ENCODE data around the gene NKAIN4.

NKAIN4 gene

GRCh38 chr20:63284981-63285524 lies 30.8 kb upstream of the NKAIN4 start:
- H3K4me3 ChIP-seq (replicated peaks in 1 of 2; ENCODE audit: low read depth in 2 of 2, low read length in 2 of 2), result no peak overlapping the region
- TF ChIP-seq, protein P1, sequence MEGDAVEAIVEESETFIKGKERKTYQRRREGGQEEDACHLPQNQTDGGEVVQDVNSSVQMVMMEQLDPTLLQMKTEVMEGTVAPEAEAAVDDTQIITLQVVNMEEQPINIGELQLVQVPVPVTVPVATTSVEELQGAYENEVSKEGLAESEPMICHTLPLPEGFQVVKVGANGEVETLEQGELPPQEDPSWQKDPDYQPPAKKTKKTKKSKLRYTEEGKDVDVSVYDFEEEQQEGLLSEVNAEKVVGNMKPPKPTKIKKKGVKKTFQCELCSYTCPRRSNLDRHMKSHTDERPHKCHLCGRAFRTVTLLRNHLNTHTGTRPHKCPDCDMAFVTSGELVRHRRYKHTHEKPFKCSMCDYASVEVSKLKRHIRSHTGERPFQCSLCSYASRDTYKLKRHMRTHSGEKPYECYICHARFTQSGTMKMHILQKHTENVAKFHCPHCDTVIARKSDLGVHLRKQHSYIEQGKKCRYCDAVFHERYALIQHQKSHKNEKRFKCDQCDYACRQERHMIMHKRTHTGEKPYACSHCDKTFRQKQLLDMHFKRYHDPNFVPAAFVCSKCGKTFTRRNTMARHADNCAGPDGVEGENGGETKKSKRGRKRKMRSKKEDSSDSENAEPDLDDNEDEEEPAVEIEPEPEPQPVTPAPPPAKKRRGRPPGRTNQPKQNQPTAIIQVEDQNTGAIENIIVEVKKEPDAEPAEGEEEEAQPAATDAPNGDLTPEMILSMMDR (IDR thresholded peaks at IDR 0.05; ENCODE audit: low read depth, low read length), result no peak
- no peak for DNase-seq (ENCODE audit: low read depth in 2 of 2)

DNA sequence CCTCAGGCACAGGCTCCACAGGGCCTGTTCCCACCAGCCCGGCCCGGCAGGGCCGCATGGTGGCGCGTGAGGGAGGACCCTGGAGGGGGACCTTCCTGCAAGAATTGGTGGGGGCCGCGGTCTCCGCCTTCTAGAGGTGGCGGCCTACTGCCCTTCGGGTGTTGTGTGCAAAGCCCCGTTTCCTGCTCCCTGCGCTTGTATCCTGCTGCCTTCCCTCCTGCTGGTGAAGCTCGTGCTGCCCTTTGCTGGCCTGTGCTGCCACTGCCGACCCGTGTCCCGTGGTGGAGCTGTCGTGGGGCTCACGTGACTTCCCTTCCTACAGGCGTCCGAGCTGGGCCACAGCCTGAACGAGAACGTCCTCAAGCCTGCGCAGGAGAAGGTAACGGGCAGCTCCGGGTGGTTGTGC lies 30.3 kb upstream of the NKAIN4 start:
- no peak for DNase-seq (ENCODE audit: low read depth in 2 of 2)
- no peak overlapping the region for H3K4me3 ChIP-seq (replicated peaks in 1 of 2; ENCODE audit: low read depth in 2 of 2, low read length in 2 of 2)
- TF ChIP-seq, protein P1 (IDR thresholded peaks at IDR 0.05; ENCODE audit: low read depth, low read length), result no peak

DNA sequence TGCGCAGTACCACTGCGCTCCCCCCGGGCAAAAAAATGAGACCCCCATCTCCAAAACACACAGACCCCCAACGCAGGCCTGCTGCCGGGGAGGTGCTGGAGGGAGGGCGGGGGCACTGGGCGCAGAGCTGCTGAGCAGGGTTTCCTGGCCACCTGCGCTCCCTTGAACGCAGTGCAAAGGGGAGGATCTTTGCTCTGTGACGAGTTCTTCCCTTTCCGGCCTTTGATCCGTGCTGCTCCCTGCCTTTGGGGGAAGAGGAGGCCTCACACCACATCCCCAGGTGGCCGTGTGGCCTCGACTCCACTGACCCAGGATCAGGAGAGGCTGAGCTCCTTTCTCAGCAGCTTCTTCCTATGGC lies 29.8 kb upstream of the NKAIN4 start:
- H3K4me3 ChIP-seq (replicated peaks in 1 of 2; ENCODE audit: low read depth in 2 of 2, low read length in 2 of 2), result no peak overlapping the region
- no peak for DNase-seq (ENCODE audit: low read depth in 2 of 2)
- TF ChIP-seq, protein P1 (IDR thresholded peaks at IDR 0.05; ENCODE audit: low read depth, low read length), result no peak

- no peak overlapping the region for H3K4me3 ChIP-seq (replicated peaks in 1 of 2; ENCODE audit: low read depth in 2 of 2, low read length in 2 of 2)
- no peak for DNase-seq (ENCODE audit: low read depth in 2 of 2)
- TF ChIP-seq, protein P1 (IDR thresholded peaks at IDR 0.05; ENCODE audit: low read depth, low read length), result no peak
Observed at GRCh38 chr20:63283397-63284082, 29.3 kb upstream of the NKAIN4 start.

DNA sequence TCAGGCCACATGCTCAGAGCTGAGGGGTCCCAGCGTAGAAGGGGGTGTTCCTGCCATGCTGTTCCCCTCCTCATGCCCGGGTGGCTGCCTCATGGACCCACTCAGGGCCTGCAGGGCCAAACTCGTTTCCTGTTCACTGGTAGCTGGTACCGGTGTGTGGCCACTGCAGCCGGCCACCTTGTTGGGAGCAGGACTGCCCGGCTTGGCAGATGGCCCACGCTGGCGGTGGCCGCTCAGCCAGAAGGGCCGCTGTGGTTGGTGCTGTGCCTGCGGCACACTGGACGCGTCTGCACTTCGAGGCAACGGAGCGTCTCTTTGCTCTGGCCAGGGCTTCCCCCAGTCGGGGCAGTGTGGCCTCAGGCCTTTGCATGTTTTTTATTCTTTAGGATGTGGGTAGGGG lies 28.7 kb upstream of the NKAIN4 start:
- no peak overlapping the region for H3K4me3 ChIP-seq (replicated peaks in 1 of 2; ENCODE audit: low read depth in 2 of 2, low read length in 2 of 2)
- DNase-seq (ENCODE audit: low read depth in 2 of 2), result no peak
- TF ChIP-seq, protein P1 (IDR thresholded peaks at IDR 0.05; ENCODE audit: low read depth, low read length), result no peak

DNA sequence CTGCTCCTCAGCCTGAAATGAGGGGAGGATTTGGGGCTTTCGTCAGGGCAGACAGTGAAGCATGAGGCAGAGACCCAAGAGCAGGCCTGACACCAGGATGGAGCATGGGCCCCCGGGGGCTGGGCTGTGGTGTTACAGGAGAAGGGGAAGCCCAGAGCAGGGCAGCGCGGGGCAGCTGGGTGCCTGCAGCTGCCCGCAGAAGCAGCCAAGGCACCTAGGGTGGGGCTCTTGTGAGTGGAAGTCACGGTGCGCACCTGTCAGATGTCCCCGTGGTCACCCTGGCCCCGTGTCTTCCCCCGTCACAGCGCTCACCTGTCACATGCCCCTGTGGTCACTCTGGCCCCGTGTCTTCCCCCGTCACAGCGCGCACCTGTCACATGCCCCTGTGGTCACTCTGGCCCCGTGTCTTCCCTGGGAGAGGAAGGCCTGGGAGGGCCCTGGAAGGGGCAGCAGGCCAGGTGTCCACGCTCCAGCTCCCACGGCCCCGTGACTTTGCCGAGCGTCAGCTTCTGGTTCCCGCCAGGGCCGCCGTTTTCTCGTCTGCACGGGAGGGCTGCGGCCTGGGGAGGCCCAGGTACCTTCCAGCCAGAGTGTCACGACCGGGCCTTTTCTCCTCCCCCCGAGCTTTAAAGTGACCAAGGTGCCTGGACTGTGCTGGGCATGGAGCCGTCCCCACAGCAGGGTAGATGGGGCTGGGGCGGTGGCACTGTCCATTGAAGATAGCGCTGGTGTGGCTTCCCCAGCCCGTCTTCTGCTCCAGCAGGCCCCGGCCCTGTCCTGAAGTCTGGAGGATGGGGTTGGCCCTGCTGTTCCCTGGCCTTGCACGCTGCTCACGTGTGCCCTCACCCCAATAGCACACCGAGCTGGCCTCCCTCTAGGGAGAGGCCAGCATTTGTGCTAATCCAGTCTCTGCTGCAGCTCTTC lies 27.7 kb upstream of the NKAIN4 start:
- DNase-seq (ENCODE audit: low read depth in 2 of 2), result no peak
- H3K4me3 ChIP-seq (replicated peaks in 1 of 2; ENCODE audit: low read depth in 2 of 2, low read length in 2 of 2), result no peak overlapping the region
- TF ChIP-seq, protein P1 (IDR thresholded peaks at IDR 0.05; ENCODE audit: low read depth, low read length), result no peak

Data from cardiac fibroblast (primary cell).